Gastroesophageal sphincter (tissue), 4 donors: ENCODE results near the gene RNASEH2C. TPM values are rescaled to one million over a fixed set of nuclear protein-coding genes. Genes with fewer than 3 reads are reported as not detected.
"Not testable (repeated sequence)": the region's sequence is repeated elsewhere in the genome, so short reads cannot be mapped to it uniquely, and the experiment has no call there.

Experiments used
- ATAC-seq: fragments of 150-250 bp; one replicate; pipeline ENCODE4 v1.9.1; 2016; ENCODE audit warnings: mild to moderate bottlenecking, moderate library complexity
- H3K27ac ChIP-seq, 4 donors: fragments of 200-600 bp; sonication (generic) in 3 of 4; 1 replicate in 3 of 4; 2 replicates in 1 of 4; pipeline ENCODE4 v1.5.1; 2016 to 2019
- H3K27me3 ChIP-seq: fragments of 200-600 bp; sonication (generic); one replicate; pipeline ENCODE4 v1.5.1; 2019
- H3K36me3 ChIP-seq, 2 donors: fragments of 200-600 bp; sonication (generic); one replicate each; pipeline ENCODE4 v1.5.1; 2019; ENCODE audit warnings: control low read depth in 1 of 2
- H3K4me1 ChIP-seq, 3 donors: fragments of 200-600 bp; sonication (generic); 1 replicate in 2 of 3; 2 replicates in 1 of 3; pipeline ENCODE4 v1.5.1; 2016 to 2019; ENCODE audit warnings: control low read depth in 2 of 3
- H3K4me3 ChIP-seq, 2 donors: fragments of 200-600 bp; sonication (generic); one replicate each; pipeline ENCODE4 v1.5.1; 2019; ENCODE audit warnings: mild to moderate bottlenecking in 1 of 2, moderate library complexity in 1 of 2
- H3K9me3 ChIP-seq, 3 donors: fragments of 200-600 bp; sonication (generic); one replicate each; pipeline ENCODE4 v1.5.1; 2017 to 2019; ENCODE audit warnings: control low read depth in 2 of 3
- CTCF ChIP-seq, 4 experiments: fragments of 200-600 bp in 2 of 4; fragments of 450-650 bp in 2 of 4; sonication (generic) in 1 of 4; IDR thresholded peaks; one replicate each; pipeline ENCODE4 v1.5.1; 2017 to 2019; ENCODE audit warnings: antibody characterized with exemption in 4 of 4, mild to moderate bottlenecking in 2 of 4, moderate library complexity in 2 of 4
- EP300 ChIP-seq: sonication (generic); formaldehyde crosslinking; IDR thresholded peaks from one replicate; pipeline ENCODE4 v1.6.1; 2017; ENCODE audit warnings: antibody characterized with exemption, mild to moderate bottlenecking
- POLR2A ChIP-seq, 2 donors: fragments of 450-650 bp; IDR thresholded peaks; one replicate each; pipeline ENCODE4 v1.6.1; 2017; ENCODE audit warnings: antibody characterized with exemption in 2 of 2, mild to moderate bottlenecking in 2 of 2, moderate library complexity in 1 of 2
- POLR2AphosphoS5 ChIP-seq: sonication (generic); formaldehyde crosslinking; IDR thresholded peaks from one replicate; pipeline ENCODE4 v1.6.1; 2017; ENCODE audit warnings: antibody characterized with exemption
- WGBS, 2 donors: methylation state at CpG; one replicate each; pipeline ENCODE4 v1.1.5; 2018; ENCODE audit warnings: low coverage in 1 of 2; 5-methylcytosine and 5-hydroxymethylcytosine counted together
- total RNA-seq, 4 donors: library from RNA; depleted of rRNA; stranded (reverse); fragments of >200 nt; gene quantifications; one replicate each; pipeline ENCODE4 v1.1.0, GENCODE V29; 2016

Gene RNASEH2C
- total RNA-seq, 4 donors from 2014 or later, result 69.0 to 196 (median 96.3) TPM

GRCh38 chr11:65741185-65741584 is 20.6 kb upstream of the RNASEH2C start:
- no peak for TF ChIP-seq CTCF (IDR thresholded peaks at IDR 0.05)
- TF ChIP-seq POLR2A (IDR thresholded peaks at IDR 0.05), result no peak
- no peak for TF ChIP-seq EP300
- TF ChIP-seq POLR2AphosphoS5, result no peak
- 75 to 88% methylated on average over 8 of the region's 8 CpGs for WGBS, 2 donors
- no peak for ATAC-seq
- Histone ChIP-seq H3K9me3 (no peaks in the 10 kb centered on the region), H3K36me3 (no peaks in the 10 kb centered on the region), H3K4me1 (no peaks in the 10 kb centered on the region), H3K27ac (no peak overlapping the region), H3K27me3 (peaks cover 26% of the 10 kb centered on the region), H3K4me3 (no peak overlapping the region)

GRCh38 chr11:65739022-65739421 is 18.4 kb upstream of the RNASEH2C start:
- H3K9me3 ChIP-seq, result no peaks in the 10 kb centered on the region
- H3K27ac ChIP-seq, result no peak overlapping the region
- no peaks in the 10 kb centered on the region for H3K36me3 ChIP-seq
- H3K4me1 ChIP-seq, result no peaks in the 10 kb centered on the region
- no peak for TF ChIP-seq CTCF (IDR thresholded peaks at IDR 0.05)
- TF ChIP-seq POLR2A (IDR thresholded peaks at IDR 0.05), result no peak
- no peak for TF ChIP-seq EP300
- no peak for TF ChIP-seq POLR2AphosphoS5
- no peak overlapping the region for H3K4me3 ChIP-seq
- H3K27me3 ChIP-seq, result peaks cover 23% of the 10 kb centered on the region
- ATAC-seq, result no peak
- 78 to 83% methylated on average over 2 of the region's 2 CpGs for WGBS, 2 donors

- no peak overlapping the region for H3K4me3 ChIP-seq
- no peak overlapping the region for H3K27ac ChIP-seq
- H3K9me3 ChIP-seq, result peaks cover 0 to 9% (median 0%) of the 10 kb centered on the region in 3 donors
- peaks cover 16% of the 10 kb centered on the region for H3K27me3 ChIP-seq
- TF ChIP-seq POLR2AphosphoS5, result no peak
- TF ChIP-seq CTCF (IDR thresholded peaks at IDR 0.05), result no peak
- TF ChIP-seq EP300, result no peak
- no peak for TF ChIP-seq POLR2A (IDR thresholded peaks at IDR 0.05)
- no peaks in the 10 kb centered on the region for H3K36me3 ChIP-seq
- no peaks in the 10 kb centered on the region for H3K4me1 ChIP-seq
- ATAC-seq, result no peak
These were observed 16.2 kb upstream of the RNASEH2C start for GRCh38 chr11:65736810-65737209.

GRCh38 chr11:65735111-65735510 is 14.5 kb upstream of the RNASEH2C start:
- not testable (repeated sequence) for H3K4me1 ChIP-seq, H3K27ac ChIP-seq, H3K27me3 ChIP-seq, H3K4me3 ChIP-seq, H3K36me3 ChIP-seq, ATAC-seq
- peaks cover 0 to 11% (median 0%) of the 10 kb centered on the region in 3 donors for H3K9me3 ChIP-seq
- WGBS, 2 donors, result 57 to 70% methylated on average over 1 to 4 of the region's 4 CpGs

- ATAC-seq, result no peak
- no peaks in the 10 kb centered on the region for H3K27me3 ChIP-seq
- WGBS, 2 donors, result 45 to 49% methylated on average over 5 of the region's 5 CpGs
These were observed 9.9 kb upstream of the RNASEH2C start for GRCh38 chr11:65730461-65730860.

More at GRCh38 chr11:65730461-65730860, 9.9 kb upstream of the RNASEH2C start:
- peaks cover 0 to 11% (median 0%) of the 10 kb centered on the region in 3 donors for H3K9me3 ChIP-seq
- TF ChIP-seq POLR2AphosphoS5 (no peak), EP300 (no peak), POLR2A (IDR thresholded peaks at IDR 0.05) (no peak), CTCF (IDR thresholded peaks at IDR 0.05) (no peak)
- no peaks in the 10 kb centered on the region for H3K36me3 ChIP-seq
- no peak overlapping the region for H3K27ac ChIP-seq
- H3K4me1 ChIP-seq, result no peaks in the 10 kb centered on the region
- no peak overlapping the region for H3K4me3 ChIP-seq
